Activated naive CD4-positive, alpha-beta T cell treated with anti-CD3 and anti-CD28 coated beads for 36 hours (primary cell): Measurements from ENCODE around the gene CDK6. TPM values are rescaled to one million over a fixed set of nuclear protein-coding genes. Genes with fewer than 3 reads are reported as not detected.

Experiments
- CTCF ChIA-PET: fragments of 350-600 bp; sonication (Branson Sonifier 250); formaldehyde crosslinking; loops from one replicate; lab custom pipeline; 2021; ENCODE audit warnings: antibody characterized with exemption; lab: Charles Lee
- DNase-seq: peaks from one replicate; pipeline ENCODE4 v3.0.0-alpha.2; 2020
- H3K27ac Mint-ChIP-seq: one replicate; pipeline ENCODE4 v1.8.0; 2021; ENCODE audit warnings: mild to moderate bottlenecking, mixed read lengths
- H3K27me3 Mint-ChIP-seq: one replicate; pipeline ENCODE4 v1.8.0; 2021; ENCODE audit warnings: low read depth, mixed read lengths
- H3K36me3 Mint-ChIP-seq: one replicate; pipeline ENCODE4 v1.8.0; 2021; ENCODE audit warnings: low read depth, mixed read lengths
- H3K4me1 Mint-ChIP-seq: one replicate; pipeline ENCODE4 v1.8.0; 2021; ENCODE audit warnings: low read depth, mixed read lengths
- H3K4me3 Mint-ChIP-seq: one replicate; pipeline ENCODE4 v1.8.0; 2021; ENCODE audit warnings: mild to moderate bottlenecking, moderate library complexity, mixed read lengths
- H3K9me3 Mint-ChIP-seq: one replicate; pipeline ENCODE4 v1.8.0; 2021; ENCODE audit warnings: mixed read lengths
- intact Hi-C: fragments of 100-400 bp; cut with micrococcal nuclease; formaldehyde crosslinking; loops from one replicate; pipeline ENCODE4 v1.15.1; 2023
- total RNA-seq, 2 experiments: library from RNA; stranded (reverse); gene quantifications; one replicate each; pipeline ENCODE4 v1.2.3, GENCODE V29; 2021

CDK6 gene
- total RNA-seq, 2 experiments from 2014 or later, result 99.4 to 101 TPM

GRCh38 chr7:92783260-92784201, 52.8 kb downstream of the CDK6 start:
- no peak overlapping the region for H3K4me3 Mint-ChIP-seq
- CTCF ChIA-PET, result interaction anchor here (1.0 to 1.5 kb wide), 3 partner anchors 11 to 22 kb away, joined by 3 to 4 read pairs (median 3); no protein-coding TSS in a partner anchor
- no peak for DNase-seq
- peaks cover 55% of the 10 kb centered on the region for H3K4me1 Mint-ChIP-seq
- H3K27ac Mint-ChIP-seq, result peak overlapping the region; percentile 26
- no peaks in the 10 kb centered on the region for H3K27me3 Mint-ChIP-seq
- intact Hi-C loops, result no loop called here
- peaks cover 21% of the 10 kb centered on the region for H3K36me3 Mint-ChIP-seq
- peaks cover 2% of the 10 kb centered on the region for H3K9me3 Mint-ChIP-seq

GRCh38 chr7:92782855-92783254, 53.5 kb downstream of the CDK6 start:
- no peaks in the 10 kb centered on the region for H3K9me3 Mint-ChIP-seq
- intact Hi-C loops, result no loop called here
- no peak overlapping the region for H3K27ac Mint-ChIP-seq
- CTCF ChIA-PET, result interaction anchor here (1.5 kb wide), 1 partner anchor 15 kb away, joined by 3 read pairs; no protein-coding TSS in a partner anchor
- DNase-seq, result no peak
- H3K27me3 Mint-ChIP-seq, result no peaks in the 10 kb centered on the region
- peaks cover 22% of the 10 kb centered on the region for H3K36me3 Mint-ChIP-seq
- H3K4me1 Mint-ChIP-seq, result peaks cover 55% of the 10 kb centered on the region
- H3K4me3 Mint-ChIP-seq, result no peak overlapping the region

- CTCF ChIA-PET, result no interaction called here
- H3K27me3 Mint-ChIP-seq, result no peaks in the 10 kb centered on the region
- peaks cover 53% of the 10 kb centered on the region for H3K4me1 Mint-ChIP-seq
- H3K36me3 Mint-ChIP-seq, result peaks cover 26% of the 10 kb centered on the region
- no peaks in the 10 kb centered on the region for H3K9me3 Mint-ChIP-seq
- no peak for DNase-seq
- H3K4me3 Mint-ChIP-seq, result no peak overlapping the region
- intact Hi-C loops, result no loop called here
- no peak overlapping the region for H3K27ac Mint-ChIP-seq
Observed at GRCh38 chr7:92782236-92782635, 54.1 kb downstream of the CDK6 start.

- H3K27ac Mint-ChIP-seq, result no peak overlapping the region
- intact Hi-C loops, result no loop called here
- H3K4me3 Mint-ChIP-seq, result no peak overlapping the region
- CTCF ChIA-PET, result no interaction called here
- peaks cover 60% of the 10 kb centered on the region for H3K4me1 Mint-ChIP-seq
- DNase-seq, result no peak
- peaks cover 34% of the 10 kb centered on the region for H3K36me3 Mint-ChIP-seq
- no peaks in the 10 kb centered on the region for H3K9me3 Mint-ChIP-seq
- no peaks in the 10 kb centered on the region for H3K27me3 Mint-ChIP-seq
Observed at GRCh38 chr7:92781117-92781720, 55.2 kb downstream of the CDK6 start.

GRCh38 chr7:92778972-92779371, 57.4 kb downstream of the CDK6 start:
- no peak overlapping the region for H3K27ac Mint-ChIP-seq
- no peaks in the 10 kb centered on the region for H3K9me3 Mint-ChIP-seq

DNA sequence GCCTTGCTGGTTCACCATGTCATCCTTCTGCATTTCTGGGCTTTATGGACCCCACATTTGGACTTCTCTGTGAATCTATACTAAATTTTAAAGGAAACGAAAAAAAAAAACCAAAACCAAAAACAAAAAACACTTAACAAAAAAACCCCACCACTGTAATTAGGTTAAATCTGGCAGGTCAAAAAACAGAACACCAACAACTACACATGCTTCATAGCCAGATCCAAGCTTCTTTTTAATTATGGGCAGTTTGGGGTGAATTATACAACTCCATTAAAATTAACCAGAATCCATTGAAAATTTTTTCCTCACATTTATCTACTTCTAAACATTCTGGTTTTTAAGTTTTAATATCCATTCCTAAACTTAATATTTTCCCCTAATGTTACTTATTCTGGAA, 58.4 kb downstream of the CDK6 start:
- Mint-ChIP-seq H3K4me1 (peaks cover 47% of the 10 kb centered on the region), H3K27me3 (no peaks in the 10 kb centered on the region), H3K27ac (no peak overlapping the region), H3K9me3 (no peaks in the 10 kb centered on the region), H3K36me3 (peaks cover 44% of the 10 kb centered on the region), H3K4me3 (no peak overlapping the region)
- intact Hi-C loops, result no loop called here
- CTCF ChIA-PET, result no interaction called here
- no peak for DNase-seq

More at GRCh38 chr7:92778972-92779371, 57.4 kb downstream of the CDK6 start:
- no peak for DNase-seq
- no peak overlapping the region for H3K4me3 Mint-ChIP-seq
- H3K27me3 Mint-ChIP-seq, result no peaks in the 10 kb centered on the region
- peaks cover 48% of the 10 kb centered on the region for H3K4me1 Mint-ChIP-seq
- intact Hi-C loops, result no loop called here
- H3K36me3 Mint-ChIP-seq, result peaks cover 39% of the 10 kb centered on the region
- CTCF ChIA-PET, result no interaction called here

DNA sequence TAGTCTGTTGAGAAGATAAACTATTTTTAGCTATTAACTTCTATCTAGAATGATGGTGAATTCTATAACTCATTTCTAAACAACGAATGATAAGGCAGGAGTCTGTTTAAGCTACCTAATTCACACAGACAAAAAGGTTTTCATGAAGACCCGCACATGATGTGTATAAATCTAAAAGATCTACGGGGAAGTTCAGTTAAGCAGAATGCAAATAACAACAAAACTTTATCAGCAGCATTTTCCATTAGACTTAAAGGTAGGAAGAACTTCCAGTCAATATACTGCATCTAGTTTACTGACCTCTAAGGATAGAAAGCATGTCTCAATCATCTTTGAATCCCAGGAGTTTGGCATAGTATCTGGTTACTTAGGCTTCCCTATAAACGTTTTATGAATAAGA, 62.6 kb downstream of the CDK6 start:
- H3K27ac Mint-ChIP-seq, result no peak overlapping the region
- H3K4me1 Mint-ChIP-seq, result peaks cover 45% of the 10 kb centered on the region
- intact Hi-C loops, result loop anchor here (1.0 kb wide), 1 partner anchor 12 kb away; no protein-coding TSS in a partner anchor
- CTCF ChIA-PET, result no interaction called here
- H3K4me3 Mint-ChIP-seq, result no peak overlapping the region
- peaks cover 45% of the 10 kb centered on the region for H3K36me3 Mint-ChIP-seq
- H3K9me3 Mint-ChIP-seq, result no peaks in the 10 kb centered on the region
- H3K27me3 Mint-ChIP-seq, result no peaks in the 10 kb centered on the region
- DNase-seq, result no peak

GRCh38 chr7:92769844-92770243, 66.5 kb downstream of the CDK6 start:
- H3K27ac Mint-ChIP-seq, result peak overlapping the region; percentile 92

DNA sequence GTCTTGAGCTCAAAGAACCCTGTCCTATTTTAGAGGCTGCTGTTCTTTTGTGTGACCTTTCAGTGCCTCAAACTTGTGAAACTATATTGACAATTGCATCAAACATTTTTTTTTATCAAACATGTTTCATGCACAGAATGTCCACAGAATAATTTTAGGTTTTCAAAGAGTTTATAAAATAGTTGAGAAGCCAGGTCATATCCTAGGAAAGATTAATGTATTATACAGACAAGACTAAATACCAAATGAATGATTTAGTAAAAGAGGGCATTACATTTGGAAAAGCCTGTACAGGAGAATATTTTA, 67.0 kb downstream of the CDK6 start:
- Mint-ChIP-seq H3K4me3 (no peak overlapping the region), H3K27me3 (no peaks in the 10 kb centered on the region), H3K9me3 (no peaks in the 10 kb centered on the region), H3K4me1 (peaks cover 68% of the 10 kb centered on the region), H3K36me3 (peaks cover 45% of the 10 kb centered on the region), H3K27ac (peak overlapping the region; percentile 92)
- intact Hi-C loops, result loop anchor here (1.0 to 5.0 kb wide), 8 partner anchors 40 to 242 kb away; partner anchors contain the start of genes PEX1 and RBM48
- CTCF ChIA-PET, result no interaction called here
- no peak for DNase-seq

More at GRCh38 chr7:92769844-92770243, 66.5 kb downstream of the CDK6 start:
- Mint-ChIP-seq H3K4me3 (no peak overlapping the region), H3K36me3 (peaks cover 47% of the 10 kb centered on the region), H3K27me3 (no peaks in the 10 kb centered on the region), H3K4me1 (peaks cover 65% of the 10 kb centered on the region), H3K9me3 (no peaks in the 10 kb centered on the region)
- CTCF ChIA-PET, result interaction anchor here (0.9 kb wide), 1 partner anchor 62 kb away, joined by 3 read pairs; no protein-coding TSS in a partner anchor
- intact Hi-C loops, result loop anchor here (1.0 to 5.0 kb wide), 8 partner anchors 39 to 243 kb away; partner anchors contain the start of genes PEX1 and RBM48
- DNase-seq, result no peak

DNA sequence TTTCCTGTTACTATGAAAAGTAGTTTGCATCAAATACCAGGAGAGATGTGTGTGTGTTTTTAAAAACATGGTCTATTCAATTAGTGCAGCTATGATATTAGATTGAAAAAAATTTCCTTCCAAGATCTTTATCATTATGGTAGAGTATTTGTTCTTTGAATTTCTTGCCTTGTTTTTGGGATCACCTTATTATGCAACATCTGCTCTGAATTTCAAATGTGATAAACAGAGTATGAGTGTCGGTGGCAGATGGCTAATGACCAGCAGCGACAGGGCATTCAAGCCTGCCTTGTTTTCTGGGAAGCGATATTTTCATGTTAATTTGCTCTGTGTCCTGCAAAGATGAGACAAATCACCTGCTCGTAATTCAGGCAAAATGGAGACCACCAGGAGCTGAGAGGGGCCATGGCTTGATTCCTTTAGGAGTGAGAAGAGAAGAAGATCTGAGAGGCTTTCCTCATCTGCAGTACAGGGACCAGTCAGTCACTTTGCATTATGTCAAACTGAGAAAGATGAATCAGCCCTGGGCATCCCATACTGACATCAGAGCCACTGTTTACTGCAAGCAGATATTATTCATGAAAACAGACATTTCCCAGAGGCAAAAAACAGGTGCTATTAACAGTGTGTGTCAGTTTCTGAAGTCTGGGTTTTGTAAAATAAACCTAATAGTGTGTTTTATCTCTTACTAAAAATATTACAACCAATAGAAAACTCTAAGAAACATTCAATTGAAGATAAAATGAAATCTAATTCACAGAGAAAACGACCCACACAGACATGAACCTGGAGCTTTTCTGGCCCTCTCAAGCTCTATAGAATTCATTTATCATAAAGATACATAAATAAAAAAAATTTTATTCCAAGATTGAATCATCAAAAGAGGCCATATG, 67.6 kb downstream of the CDK6 start:
- Mint-ChIP-seq H3K4me1 (peaks cover 70% of the 10 kb centered on the region), H3K27ac (peak overlapping the region; percentile 92), H3K4me3 (peak overlapping the region; percentile 48), H3K36me3 (peaks cover 47% of the 10 kb centered on the region), H3K9me3 (no peaks in the 10 kb centered on the region), H3K27me3 (no peaks in the 10 kb centered on the region)
- intact Hi-C loops, result loop anchor here (1.0 to 5.0 kb wide), 13 partner anchors 29 to 241 kb away; partner anchors contain the start of genes PEX1 and RBM48
- peak; percentile 76 for DNase-seq
- CTCF ChIA-PET, result interaction anchor here (0.7 kb wide), 1 partner anchor 40 kb away, joined by 3 read pairs; no protein-coding TSS in a partner anchor

DNA sequence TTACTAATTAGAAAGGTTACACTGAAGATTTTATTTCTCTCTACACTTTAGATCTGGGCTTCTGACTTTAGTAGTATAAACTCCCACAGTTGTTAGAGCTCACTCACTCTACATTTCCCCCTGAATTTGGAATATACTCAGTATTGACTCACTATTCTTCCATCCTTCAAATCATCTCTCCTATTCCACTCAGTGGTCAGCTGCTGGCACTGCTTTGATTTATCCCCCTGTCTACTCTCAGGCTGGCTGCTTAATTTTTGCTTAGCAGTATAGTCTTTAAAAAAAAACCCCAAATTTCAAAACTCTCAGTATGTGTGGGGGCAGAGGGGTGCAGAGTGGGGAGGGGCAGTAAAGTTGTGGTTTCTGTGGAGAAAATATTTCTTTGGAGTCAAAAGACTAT, 68.9 kb downstream of the CDK6 start:
- CTCF ChIA-PET, result interaction anchor here (0.6 to 1.7 kb wide), 8 partner anchors 16 to 281 kb away, joined by 3 to 5 read pairs (median 3); no protein-coding TSS in a partner anchor
- H3K36me3 Mint-ChIP-seq, result peaks cover 38% of the 10 kb centered on the region
- H3K4me3 Mint-ChIP-seq, result no peak overlapping the region

More for the DNA sequence above, 68.9 kb downstream of the CDK6 start:
- Mint-ChIP-seq H3K27me3 (no peaks in the 10 kb centered on the region), H3K4me1 (peaks cover 66% of the 10 kb centered on the region), H3K27ac (peak overlapping the region; percentile 92), H3K9me3 (no peaks in the 10 kb centered on the region)
- no peak for DNase-seq
- intact Hi-C loops, result loop anchor here (5.0 kb wide), 1 partner anchor 240 kb away; the partner anchor contains the start of genes PEX1 and RBM48
